Measurements from ENCODE around the gene AGO1.

Gene AGO1

GRCh38 chr1:35936838-35937237 is 53.8 kb downstream of the AGO1 start:
- Histone ChIP-seq H3K9me3 (no peaks in the 10 kb centered on the region), H3K36me3 (no peaks in the 10 kb centered on the region), H3K27ac (peak overlapping the region; percentile 44), H3K4me3 (ENCODE audit: low read depth in 1 of 2, low read length in 1 of 2) (no peak overlapping the region), H3K27me3 (no peaks in the 10 kb centered on the region), H3K4me1 (ENCODE audit: control insufficient read depth in 1 of 2, insufficient read depth in 1 of 2, low read depth in 1 of 2, low read length in 1 of 2) (peaks cover 28 to 30% of the 10 kb centered on the region in 2 experiments)
- no peak for TF ChIP-seq CTCF (IDR thresholded peaks at IDR 0.05)

- TF ChIP-seq CTCF (IDR thresholded peaks at IDR 0.05) = no peak
- no peak overlapping the region for H3K27ac ChIP-seq
- H3K4me1 ChIP-seq (ENCODE audit: control insufficient read depth in 1 of 2, insufficient read depth in 1 of 2, low read depth in 1 of 2, low read length in 1 of 2) = peaks cover 14 to 21% of the 10 kb centered on the region in 2 experiments
- H3K9me3 ChIP-seq = no peaks in the 10 kb centered on the region
- H3K27me3 ChIP-seq = no peaks in the 10 kb centered on the region
- no peaks in the 10 kb centered on the region for H3K36me3 ChIP-seq
- no peak overlapping the region for H3K4me3 ChIP-seq (ENCODE audit: low read depth in 1 of 2, low read length in 1 of 2)
Observed at GRCh38 chr1:35939484-35939883, 56.5 kb downstream of the AGO1 start.

GRCh38 chr1:35945327-35945726 is 62.3 kb downstream of the AGO1 start:
- peaks cover 0 to 6% of the 10 kb centered on the region in 2 experiments for H3K4me1 ChIP-seq (ENCODE audit: control insufficient read depth in 1 of 2, insufficient read depth in 1 of 2, low read depth in 1 of 2, low read length in 1 of 2)
- no peak for TF ChIP-seq CTCF (IDR thresholded peaks at IDR 0.05)
- no peak overlapping the region for H3K4me3 ChIP-seq (ENCODE audit: low read depth in 1 of 2, low read length in 1 of 2)
- no peaks in the 10 kb centered on the region for H3K27me3 ChIP-seq
- H3K36me3 ChIP-seq = peaks cover 8% of the 10 kb centered on the region
- H3K9me3 ChIP-seq = no peaks in the 10 kb centered on the region
- no peak overlapping the region for H3K27ac ChIP-seq

GRCh38 chr1:35947547-35947946 is 64.5 kb downstream of the AGO1 start:
- H3K27me3 ChIP-seq = no peaks in the 10 kb centered on the region
- peaks cover 0 to 6% of the 10 kb centered on the region in 2 experiments for H3K4me1 ChIP-seq (ENCODE audit: control insufficient read depth in 1 of 2, insufficient read depth in 1 of 2, low read depth in 1 of 2, low read length in 1 of 2)
- H3K36me3 ChIP-seq = peaks cover 8% of the 10 kb centered on the region
- H3K9me3 ChIP-seq = no peaks in the 10 kb centered on the region
- H3K27ac ChIP-seq = no peak overlapping the region
- no peak overlapping the region for H3K4me3 ChIP-seq (ENCODE audit: low read depth in 1 of 2, low read length in 1 of 2)
- TF ChIP-seq CTCF (IDR thresholded peaks at IDR 0.05) = no peak

GRCh38 chr1:35958558-35958957 is 75.5 kb downstream of the AGO1 start:
- no peaks in the 10 kb centered on the region for H3K27me3 ChIP-seq
- no peak overlapping the region for H3K4me3 ChIP-seq (ENCODE audit: low read depth in 1 of 2, low read length in 1 of 2)
- H3K4me1 ChIP-seq (ENCODE audit: control insufficient read depth in 1 of 2, insufficient read depth in 1 of 2, low read depth in 1 of 2, low read length in 1 of 2) = no peaks in the 10 kb centered on the region
- H3K27ac ChIP-seq = no peak overlapping the region
- H3K36me3 ChIP-seq = peaks cover 3% of the 10 kb centered on the region
- H3K9me3 ChIP-seq = no peaks in the 10 kb centered on the region
- TF ChIP-seq CTCF (IDR thresholded peaks at IDR 0.05) = no peak

GRCh38 chr1:35959304-35959703 is 76.3 kb downstream of the AGO1 start:
- Histone ChIP-seq H3K4me3 (ENCODE audit: low read depth in 1 of 2, low read length in 1 of 2) (no peak overlapping the region), H3K36me3 (peaks cover 3% of the 10 kb centered on the region), H3K27me3 (no peaks in the 10 kb centered on the region), H3K27ac (no peak overlapping the region), H3K9me3 (no peaks in the 10 kb centered on the region), H3K4me1 (ENCODE audit: control insufficient read depth in 1 of 2, insufficient read depth in 1 of 2, low read depth in 1 of 2, low read length in 1 of 2) (no peaks in the 10 kb centered on the region)
- no peak for TF ChIP-seq CTCF (IDR thresholded peaks at IDR 0.05)

All from neutrophil (primary cell).